OCI-M2 (cell line): Measurements from ENCODE around the gene CCDC82.

Experiments
- DNase-seq: peaks from one replicate; lab custom pipeline; 2025; ENCODE audit not compliant: unreplicated experiment; lab: John Stamatoyannopoulos, UW

CCDC82 gene

GRCh38 chr11:96365493-96365892 is 24.2 kb downstream of the CCDC82 start:
- no peak for DNase-seq

- no peak for DNase-seq
Measured at GRCh38 chr11:96361778-96362177, 27.9 kb downstream of the CCDC82 start.

DNA sequence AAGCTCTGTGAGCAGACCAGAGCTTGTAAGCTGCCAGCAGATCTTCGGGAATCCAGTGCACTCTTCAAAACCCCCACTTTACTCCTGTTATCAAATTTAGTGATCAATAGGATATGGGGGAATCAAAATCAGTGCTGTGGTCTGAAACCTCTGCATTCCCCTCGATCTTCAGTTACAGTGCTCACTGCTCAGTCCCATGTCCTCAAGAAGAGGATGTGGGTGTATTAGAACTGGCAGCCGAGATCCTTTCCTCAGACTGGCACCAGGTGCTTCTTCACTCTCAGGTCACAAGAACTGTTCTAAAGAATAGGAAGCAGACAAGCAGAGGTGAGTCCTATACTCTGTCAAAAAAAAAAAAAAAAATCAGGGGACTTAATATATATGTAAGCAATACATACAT is 31.4 kb downstream of the CCDC82 start:
- no peak for DNase-seq

DNA sequence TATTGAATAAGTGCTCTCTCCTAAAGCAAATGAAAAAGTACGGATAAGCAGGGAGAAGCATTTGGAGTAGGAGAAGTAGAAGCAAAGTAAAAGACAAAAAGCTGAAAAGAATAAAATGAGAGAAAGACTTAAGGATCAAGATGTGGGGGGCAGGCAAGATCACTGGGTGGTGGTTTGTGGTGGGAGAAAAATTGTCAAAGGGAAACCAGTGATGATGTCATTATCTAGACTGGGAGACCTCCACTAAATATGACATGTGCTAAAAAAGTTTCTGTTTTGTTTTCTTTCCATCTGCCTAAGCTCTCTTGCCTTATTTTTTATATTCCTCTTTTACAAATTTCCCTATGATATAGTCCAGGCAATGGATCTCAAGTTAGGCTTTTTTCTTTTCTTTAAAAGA is 31.9 kb downstream of the CCDC82 start:
- no peak for DNase-seq

DNA sequence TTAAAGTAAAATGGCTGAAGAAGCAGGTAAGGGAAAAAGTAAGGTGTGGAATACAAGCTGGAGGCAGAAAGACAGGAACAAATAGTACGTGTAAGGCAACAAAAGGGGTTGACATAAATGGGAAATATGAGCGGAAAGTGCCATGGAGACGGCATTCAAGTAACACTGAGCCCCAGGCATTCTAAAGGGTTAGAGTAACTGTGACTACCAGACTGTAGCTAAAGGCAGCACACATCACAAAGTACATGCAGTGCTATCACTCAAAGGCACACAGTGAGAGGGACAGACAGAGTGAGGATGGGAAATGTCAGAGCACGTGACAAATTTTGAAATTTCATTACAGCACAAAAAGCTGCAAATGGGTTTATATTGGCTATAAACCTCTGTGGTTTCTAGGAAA is 32.9 kb downstream of the CCDC82 start:
- no peak for DNase-seq

DNA sequence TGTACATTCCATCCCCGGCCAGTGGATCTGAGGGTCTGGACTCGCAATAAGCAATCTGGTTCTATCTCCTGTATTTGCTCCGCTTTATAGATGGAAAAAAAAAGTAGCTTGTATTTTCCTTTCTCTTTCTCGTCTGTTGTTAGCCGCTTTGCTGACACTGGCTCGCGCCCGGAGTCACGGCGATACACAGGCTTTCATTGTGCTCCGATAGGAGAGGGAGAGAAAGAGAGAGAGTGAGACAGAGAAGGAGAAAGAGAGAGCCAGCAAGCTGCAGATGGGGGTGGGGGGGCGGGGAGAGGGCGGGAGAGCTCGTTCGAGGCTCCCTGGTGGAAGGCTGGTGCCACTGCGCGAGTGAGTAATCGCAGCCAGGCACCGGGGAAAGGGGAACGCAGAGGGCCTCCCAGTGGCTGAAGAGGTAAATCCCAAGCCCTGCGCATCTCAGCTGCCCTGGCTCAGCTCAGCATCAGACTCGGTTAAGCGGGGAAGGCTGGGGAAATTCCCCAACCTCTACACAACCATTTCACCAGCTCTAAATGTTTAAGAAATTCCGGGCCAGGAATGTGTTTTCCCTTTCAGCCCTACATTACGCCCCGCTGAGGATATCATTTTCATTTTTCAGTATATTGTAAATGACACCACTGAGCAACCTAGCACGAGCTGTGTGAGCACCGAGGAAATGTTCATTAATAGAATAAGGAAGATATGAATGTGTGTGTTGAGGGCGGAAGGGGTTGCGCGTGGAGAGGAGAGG is 46.6 kb downstream of the CCDC82 start, which contains the start of gene MAML2:
MAML2 (minus strand) TSS at position 235 of the 751 bp plus-strand sequence. CDS start 1,300 bp downstream, outside the sequence.
- DNase-seq = peak; percentile 50

- no peak for DNase-seq
Measured at GRCh38 chr11:96342014-96342960, 47.4 kb downstream of the CCDC82 start.

GRCh38 chr11:96341211-96342013 is 48.3 kb downstream of the CCDC82 start:
- no peak for DNase-seq

DNA sequence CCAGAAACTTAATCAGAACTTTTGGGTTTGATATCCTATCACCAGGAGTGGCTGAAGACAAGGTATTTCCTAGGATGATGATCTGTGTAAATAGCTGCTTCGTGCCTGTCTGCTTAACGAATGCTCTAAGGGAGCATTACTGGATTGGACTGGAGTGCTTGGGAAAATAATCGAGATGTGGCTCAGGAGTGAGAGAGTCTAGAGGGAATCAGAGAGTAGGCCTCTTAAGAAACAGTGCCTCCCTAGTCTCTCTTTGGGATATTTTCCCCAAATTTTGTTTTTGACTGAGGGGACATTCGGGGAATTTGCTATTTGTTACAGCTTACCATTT is 49.2 kb downstream of the CCDC82 start:
- no peak for DNase-seq

DNA sequence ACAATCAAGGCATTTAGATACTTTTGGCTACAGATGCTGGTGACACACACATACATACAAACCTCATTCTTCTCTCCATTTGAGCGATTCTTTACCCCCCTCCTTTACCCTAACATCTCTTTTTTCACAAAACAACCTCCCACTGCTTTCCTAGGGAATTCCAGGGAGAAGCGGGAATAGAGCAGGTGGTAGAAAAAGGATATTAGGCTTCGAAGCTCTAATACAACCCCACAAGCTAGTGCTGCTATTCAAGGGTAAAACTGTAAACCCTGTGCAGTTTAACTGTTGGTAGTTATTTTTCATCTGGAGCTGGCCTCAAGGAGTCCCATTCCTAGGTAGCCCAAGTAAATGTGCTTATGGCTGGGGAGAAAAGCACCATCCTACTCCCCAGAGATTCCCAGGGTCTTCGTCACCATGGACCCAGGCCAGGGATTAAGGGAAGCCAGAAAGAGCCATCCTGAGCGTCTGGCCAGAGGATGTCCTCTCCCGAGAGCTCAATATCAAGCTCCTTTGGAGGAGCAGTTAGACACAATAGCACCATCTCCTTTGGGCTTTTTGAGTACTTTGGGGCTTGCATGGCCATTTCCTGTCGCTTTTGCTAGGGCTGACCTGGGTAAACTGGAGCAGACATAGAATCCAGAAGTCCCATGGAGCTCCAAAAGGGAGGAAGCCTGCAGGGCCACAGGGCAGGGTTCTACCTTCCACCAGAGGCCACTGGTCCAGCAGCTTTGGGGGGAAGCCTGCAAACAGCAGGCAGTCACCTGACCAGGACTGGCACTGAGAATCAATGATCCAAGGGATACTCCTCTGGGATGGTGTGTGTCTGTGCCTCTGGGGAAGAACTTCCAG is 49.8 kb downstream of the CCDC82 start:
- DNase-seq = no peak

GRCh38 chr11:96338910-96339705 is 50.6 kb downstream of the CCDC82 start:
- no peak for DNase-seq

DNA sequence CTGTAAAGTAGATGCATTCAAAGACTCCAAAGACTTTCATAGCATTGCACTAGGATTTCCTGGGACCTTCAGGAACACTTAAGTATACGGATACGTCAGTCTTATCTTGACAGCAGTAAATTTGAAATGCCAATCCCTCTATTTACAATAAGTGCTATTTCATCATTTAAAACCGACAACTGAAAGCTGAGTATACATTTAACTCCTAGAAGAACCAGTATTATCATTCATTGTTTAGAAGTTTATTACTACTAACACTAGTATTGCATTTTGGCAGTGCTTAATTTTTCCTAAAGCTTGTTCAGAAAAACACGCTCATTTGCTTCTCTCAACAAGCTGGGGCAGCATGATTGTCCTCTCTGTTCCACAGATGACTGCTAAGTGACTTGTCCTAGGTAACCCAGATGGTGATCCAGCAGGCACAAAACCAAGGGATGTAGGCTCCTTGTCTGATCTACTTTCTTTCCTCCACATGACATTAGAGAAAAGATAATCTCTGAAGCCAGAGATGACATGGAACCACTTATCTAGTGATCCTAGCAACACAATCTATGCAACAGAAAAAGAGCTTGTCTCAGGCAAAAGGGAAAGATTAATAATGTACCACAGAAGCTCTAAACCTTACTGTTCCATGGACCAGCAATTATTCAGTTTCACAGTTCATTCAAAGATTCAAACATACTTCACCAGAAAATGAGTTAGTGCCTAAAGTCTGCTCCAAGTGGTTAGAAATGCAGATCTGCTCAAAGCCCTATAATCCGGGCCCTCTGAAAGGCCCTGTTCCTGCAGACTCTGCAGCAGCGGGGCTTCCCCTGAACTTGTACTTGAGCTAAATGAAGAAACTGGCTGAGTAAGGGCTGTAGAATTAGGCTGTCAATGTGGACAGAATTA is 51.9 kb downstream of the CCDC82 start:
- DNase-seq = no peak

DNA sequence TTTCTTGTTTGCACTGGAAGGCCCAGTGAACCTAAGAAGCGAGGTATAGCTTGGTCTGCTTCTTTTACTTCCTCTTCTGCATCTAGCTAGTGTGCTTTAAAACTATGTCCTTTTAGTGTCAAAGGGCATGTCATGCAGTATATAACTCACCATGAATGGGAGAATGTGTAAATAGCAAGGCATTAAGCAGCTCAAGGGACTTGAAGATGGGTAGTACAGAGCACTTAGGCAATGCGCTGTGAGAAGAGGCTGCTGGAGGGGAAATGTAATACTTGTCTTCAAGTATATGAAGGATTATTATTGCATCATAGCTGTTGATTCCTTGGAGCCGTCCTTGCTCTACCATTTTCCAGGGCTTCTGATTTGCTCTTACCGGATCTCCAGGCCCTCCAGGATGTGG is 54.3 kb downstream of the CCDC82 start:
- no peak for DNase-seq

- DNase-seq = no peak
Measured at GRCh38 chr11:96334219-96334618, 55.5 kb downstream of the CCDC82 start.

GRCh38 chr11:96333191-96333719 is 56.5 kb downstream of the CCDC82 start:
- no peak for DNase-seq

GRCh38 chr11:96332126-96332771 is 57.5 kb downstream of the CCDC82 start:
- no peak for DNase-seq

- DNase-seq = no peak
Measured at GRCh38 chr11:96331699-96332116, 58.0 kb downstream of the CCDC82 start.

- DNase-seq = no peak
Measured at GRCh38 chr11:96330511-96330859, 59.2 kb downstream of the CCDC82 start.
